ENCODE measurements around the gene PRKACA.

- TF ChIP-seq, protein P1, sequence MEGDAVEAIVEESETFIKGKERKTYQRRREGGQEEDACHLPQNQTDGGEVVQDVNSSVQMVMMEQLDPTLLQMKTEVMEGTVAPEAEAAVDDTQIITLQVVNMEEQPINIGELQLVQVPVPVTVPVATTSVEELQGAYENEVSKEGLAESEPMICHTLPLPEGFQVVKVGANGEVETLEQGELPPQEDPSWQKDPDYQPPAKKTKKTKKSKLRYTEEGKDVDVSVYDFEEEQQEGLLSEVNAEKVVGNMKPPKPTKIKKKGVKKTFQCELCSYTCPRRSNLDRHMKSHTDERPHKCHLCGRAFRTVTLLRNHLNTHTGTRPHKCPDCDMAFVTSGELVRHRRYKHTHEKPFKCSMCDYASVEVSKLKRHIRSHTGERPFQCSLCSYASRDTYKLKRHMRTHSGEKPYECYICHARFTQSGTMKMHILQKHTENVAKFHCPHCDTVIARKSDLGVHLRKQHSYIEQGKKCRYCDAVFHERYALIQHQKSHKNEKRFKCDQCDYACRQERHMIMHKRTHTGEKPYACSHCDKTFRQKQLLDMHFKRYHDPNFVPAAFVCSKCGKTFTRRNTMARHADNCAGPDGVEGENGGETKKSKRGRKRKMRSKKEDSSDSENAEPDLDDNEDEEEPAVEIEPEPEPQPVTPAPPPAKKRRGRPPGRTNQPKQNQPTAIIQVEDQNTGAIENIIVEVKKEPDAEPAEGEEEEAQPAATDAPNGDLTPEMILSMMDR (IDR thresholded peaks at IDR 0.05) = no peak
- no peak for TF ChIP-seq ZFX (IDR thresholded peaks at IDR 0.05; ENCODE audit: borderline replicate concordance)
Measured at GRCh38 chr19:14078411-14078810, 39.2 kb downstream of the PRKACA start.

Data from 22Rv1 (cell line).